ENCODE measurements around the gene RHOH. TPM values are rescaled to one million over a fixed set of nuclear protein-coding genes. Genes with fewer than 3 reads are reported as not detected.

Gene RHOH
- polyA plus RNA-seq, 3 donors = 0.34 to 0.92 (median 0.61) TPM

DNA sequence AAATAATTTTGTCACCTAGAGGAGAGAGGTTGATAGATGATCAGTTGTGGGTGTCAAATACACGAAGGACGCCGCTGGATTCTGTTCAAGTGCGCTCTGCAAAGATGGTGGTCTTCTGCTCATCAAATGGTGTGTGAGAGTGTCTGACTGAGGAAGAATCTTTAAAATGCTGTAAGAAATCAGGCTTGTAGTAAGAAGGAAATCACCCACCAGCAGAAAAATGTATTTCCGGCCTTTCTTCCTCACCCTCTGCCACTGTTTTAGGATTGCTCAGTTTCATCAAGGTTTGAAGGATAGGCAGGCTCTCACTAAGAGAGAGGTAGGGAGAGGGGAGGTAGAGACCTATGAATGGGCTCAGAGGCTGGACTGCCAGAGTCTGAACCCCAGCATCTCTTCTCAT, 28.7 kb downstream of the RHOH start:
- DNase-seq (ENCODE audit: extremely low read depth in 1 of 11, low read depth in 9 of 11, low spot score in 4 of 11) = no peak

DNA sequence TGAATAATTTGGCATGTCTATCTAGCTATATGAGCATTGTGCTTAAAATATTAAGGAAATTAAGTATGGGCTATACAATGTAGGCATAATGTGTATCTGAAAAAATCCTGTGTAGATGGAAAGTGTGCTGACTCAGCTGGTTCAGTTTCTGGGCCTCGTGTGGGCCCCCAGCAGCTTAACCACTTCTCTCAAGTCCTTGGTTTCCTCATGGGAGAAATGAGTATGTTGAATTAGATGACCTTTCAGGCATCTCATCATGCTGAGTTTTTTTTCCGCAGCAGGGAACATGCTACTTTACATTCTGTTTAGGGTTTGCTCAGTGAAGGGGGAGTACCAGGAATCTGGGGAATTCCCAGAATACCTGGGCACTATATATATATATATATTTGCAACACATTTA, 30.5 kb downstream of the RHOH start:
- no peak for DNase-seq (ENCODE audit: extremely low read depth in 1 of 11, low read depth in 9 of 11, low spot score in 4 of 11)

DNA sequence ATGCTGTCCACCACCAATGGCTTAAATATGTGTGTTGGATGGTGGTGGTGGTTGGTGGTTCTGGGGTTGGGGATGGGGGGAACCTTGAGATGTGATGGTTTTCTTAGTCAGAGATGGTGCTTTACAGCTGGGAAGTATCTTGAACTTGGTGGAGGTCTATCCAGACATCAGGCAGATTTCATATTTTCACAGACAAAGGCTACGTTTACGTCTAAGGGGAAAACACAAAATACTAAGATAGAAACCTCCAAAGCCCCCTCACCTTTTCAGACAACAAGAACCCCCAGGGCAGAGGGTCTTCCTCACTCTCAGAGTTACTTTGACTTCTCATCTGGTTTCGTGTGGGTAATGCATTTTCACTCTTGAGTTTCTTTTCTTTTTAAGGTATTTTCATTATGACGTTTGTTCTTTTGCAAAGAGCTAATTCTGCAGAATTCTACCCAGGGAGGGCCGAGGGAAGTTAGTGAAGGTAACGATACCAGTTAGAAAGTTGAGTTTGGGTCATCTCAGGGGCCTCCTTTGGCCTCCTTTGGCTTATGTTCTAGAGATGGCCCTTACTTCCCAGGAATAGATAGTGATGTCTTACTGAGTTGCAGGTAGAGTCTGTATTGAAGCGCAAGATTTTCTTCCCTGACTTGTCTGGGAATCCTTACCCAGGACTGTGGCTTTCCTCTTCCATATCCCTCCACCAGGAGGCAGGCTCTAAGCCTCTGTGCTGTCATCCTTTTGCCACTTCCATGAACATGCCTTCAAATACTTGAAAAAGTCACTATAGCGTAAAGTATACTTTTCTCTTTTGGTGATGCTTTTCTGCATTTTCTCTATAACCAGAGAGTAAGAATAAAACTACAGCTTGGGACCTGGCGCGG, 31.9 kb downstream of the RHOH start:
- DNase-seq (ENCODE audit: extremely low read depth in 1 of 11, low read depth in 9 of 11, low spot score in 4 of 11) = no peak

DNA sequence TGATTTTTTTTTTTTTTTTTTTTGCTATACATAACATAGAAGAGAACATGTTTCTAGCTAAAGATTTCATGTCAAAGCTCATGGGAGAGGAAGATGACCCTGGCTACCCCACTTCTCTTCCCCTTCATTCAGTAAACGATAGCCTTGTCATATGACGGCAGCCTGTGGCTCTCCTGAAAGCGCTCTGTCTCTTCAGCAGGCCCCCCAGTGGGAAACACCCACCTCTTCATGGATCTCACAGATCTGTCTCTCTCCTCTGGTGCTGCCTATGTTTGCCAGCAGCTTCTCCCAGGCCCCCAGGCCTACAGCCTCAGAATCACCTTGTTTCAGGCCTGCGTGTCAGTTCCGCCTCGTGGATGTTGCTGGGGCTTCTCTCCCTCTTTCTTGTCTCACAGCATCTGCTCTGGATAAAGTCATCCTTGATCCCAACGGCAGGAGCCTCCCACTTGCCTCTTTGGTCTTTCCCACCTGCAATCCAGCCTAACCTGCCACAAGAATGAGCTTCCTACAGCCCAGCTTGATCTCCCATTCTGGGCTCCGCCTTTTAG, 34.6 kb downstream of the RHOH start:
- no peak for DNase-seq (ENCODE audit: extremely low read depth in 1 of 11, low read depth in 9 of 11, low spot score in 4 of 11)

- no peak for DNase-seq (ENCODE audit: extremely low read depth in 1 of 11, low read depth in 9 of 11, low spot score in 4 of 11)
Observed at GRCh38 chr4:40232610-40233009, 35.8 kb downstream of the RHOH start.

- no peak for DNase-seq (ENCODE audit: extremely low read depth in 1 of 11, low read depth in 9 of 11, low spot score in 4 of 11)
Observed at GRCh38 chr4:40233227-40233626, 36.4 kb downstream of the RHOH start.

DNA sequence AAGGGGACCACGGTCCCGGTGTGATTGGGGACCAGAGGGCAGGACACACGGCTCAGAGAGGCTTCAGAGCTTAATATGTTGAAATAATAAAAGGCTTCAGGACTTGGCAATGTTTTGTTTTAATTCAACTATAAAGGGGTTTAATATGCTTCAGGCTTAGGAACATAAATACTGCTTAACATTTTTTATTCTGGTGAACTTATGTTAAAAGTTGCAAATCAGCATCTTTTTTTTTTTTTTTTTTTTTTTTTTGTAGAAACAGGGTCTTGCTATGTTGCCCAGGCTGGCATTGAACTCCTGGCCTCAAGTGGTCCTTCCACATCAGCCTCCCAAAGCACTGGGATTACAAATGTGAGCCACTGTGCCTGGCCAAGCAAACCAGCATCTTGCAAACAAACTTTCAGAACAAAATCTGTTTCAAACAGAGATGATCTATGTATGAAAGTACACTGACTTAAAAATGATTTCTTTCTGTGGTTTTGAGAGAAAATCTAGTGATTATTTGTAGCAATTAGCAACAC, 37.7 kb downstream of the RHOH start:
- no peak for DNase-seq (ENCODE audit: extremely low read depth in 1 of 11, low read depth in 9 of 11, low spot score in 4 of 11)

DNA sequence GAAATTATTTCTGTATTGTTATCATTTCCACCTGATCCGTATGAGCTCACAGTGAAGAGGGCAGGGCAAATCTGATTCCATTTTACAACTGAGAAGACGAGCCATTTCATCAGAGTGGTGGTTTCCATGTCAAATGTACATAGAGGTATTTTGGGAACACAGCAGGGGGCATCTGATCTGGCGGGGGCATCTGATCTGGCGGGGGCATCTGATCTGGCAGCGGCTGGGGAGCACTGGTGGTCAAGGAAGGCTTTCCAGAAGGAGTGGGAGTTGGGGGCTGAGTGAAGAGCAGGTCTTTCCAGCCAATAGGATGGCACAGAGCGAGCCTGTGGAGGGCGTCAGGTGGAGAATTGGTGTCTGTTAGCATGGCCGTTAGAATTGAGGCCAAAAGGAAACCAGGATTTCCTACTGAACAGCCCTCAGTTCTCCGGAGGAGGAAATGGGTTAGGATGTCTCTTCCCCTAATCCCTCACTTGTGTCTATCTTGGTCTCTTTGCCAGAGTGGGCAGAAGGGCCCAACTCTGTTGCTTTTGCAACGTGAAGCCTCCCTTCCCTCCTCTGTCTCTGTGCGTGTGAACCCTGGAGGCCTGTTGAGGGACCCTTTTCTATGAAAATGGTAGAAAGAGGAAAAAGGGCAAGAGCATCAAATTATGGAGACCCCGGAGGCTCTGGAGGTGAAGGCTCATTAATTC, 41.3 kb downstream of the RHOH start:
- no peak for DNase-seq (ENCODE audit: extremely low read depth in 1 of 11, low read depth in 9 of 11, low spot score in 4 of 11)

GRCh38 chr4:40238700-40239548, 42.1 kb downstream of the RHOH start:
- DNase-seq (ENCODE audit: extremely low read depth in 1 of 11, low read depth in 9 of 11, low spot score in 4 of 11) = no peak

DNA sequence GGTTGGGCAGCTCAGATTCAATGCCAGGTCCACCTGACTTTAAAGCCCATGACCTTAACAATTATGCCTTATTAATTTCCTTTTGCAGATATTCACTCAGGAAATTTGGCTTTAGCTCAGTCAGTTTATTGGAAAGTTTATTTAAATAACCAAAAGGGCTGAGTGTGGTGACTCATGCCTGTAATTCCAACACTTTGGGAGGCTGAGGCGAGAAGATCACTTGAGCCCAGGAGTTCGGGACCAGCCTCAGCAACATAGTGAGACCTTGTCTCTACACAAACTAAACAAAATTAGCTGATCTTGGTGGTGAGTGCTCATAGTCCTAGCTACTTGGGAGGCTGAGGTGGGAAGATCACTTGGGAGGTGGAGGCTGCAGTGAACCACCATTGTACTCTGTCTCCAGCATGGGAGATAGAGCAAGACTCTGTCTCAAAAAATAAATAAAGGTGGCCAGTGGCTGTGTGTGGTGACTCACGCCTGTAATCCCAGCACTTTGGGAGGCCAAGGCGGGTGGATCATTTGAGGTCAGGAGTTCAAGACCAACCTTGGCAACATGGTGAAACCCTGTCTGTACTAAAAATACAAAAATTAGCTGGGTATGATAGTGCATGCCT, 43.3 kb downstream of the RHOH start:
- DNase-seq (ENCODE audit: extremely low read depth in 1 of 11, low read depth in 9 of 11, low spot score in 4 of 11) = no peak

DNA sequence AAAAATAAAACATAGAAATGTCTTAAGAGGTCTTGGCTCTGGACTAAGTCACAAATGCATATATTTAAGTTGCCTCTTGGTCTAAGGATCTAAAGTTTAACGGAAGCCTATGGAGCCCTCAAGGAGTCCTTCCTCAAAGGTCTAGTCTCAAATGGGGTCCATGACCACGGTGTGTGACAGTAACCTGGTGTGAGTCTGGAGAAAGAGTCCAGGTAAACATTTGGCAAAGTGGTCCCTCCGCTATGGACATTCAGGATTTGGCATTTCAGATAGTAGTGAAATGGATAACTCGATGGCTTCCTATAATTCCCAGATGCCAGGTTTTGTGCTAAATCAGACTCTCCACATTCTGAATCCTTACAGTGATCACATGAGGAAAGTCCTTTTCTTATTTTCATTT, 44.2 kb downstream of the RHOH start:
- DNase-seq (ENCODE audit: extremely low read depth in 1 of 11, low read depth in 9 of 11, low spot score in 4 of 11) = no peak

GRCh38 chr4:40241941-40242340, 45.1 kb downstream of the RHOH start:
- DNase-seq (ENCODE audit: extremely low read depth in 1 of 11, low read depth in 9 of 11, low spot score in 4 of 11) = no peak

DNA sequence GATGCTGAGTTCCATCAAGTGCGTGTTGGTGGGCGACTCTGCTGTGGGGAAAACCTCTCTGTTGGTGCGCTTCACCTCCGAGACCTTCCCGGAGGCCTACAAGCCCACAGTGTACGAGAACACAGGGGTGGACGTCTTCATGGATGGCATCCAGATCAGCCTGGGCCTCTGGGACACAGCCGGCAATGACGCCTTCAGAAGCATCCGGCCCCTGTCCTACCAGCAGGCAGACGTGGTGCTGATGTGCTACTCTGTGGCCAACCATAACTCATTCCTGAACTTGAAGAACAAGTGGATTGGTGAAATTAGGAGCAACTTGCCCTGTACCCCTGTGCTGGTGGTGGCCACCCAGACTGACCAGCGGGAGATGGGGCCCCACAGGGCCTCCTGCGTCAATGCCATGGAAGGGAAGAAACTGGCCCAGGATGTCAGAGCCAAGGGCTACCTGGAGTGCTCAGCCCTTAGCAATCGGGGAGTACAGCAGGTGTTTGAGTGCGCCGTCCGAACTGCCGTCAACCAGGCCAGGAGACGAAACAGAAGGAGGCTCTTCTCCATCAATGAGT, 46.6 kb downstream of the RHOH start:
- no peak for DNase-seq (ENCODE audit: extremely low read depth in 1 of 11, low read depth in 9 of 11, low spot score in 4 of 11)

GRCh38 chr4:40244606-40245005, 47.8 kb downstream of the RHOH start:
- DNase-seq (ENCODE audit: extremely low read depth in 1 of 11, low read depth in 9 of 11, low spot score in 4 of 11) = no peak

DNA sequence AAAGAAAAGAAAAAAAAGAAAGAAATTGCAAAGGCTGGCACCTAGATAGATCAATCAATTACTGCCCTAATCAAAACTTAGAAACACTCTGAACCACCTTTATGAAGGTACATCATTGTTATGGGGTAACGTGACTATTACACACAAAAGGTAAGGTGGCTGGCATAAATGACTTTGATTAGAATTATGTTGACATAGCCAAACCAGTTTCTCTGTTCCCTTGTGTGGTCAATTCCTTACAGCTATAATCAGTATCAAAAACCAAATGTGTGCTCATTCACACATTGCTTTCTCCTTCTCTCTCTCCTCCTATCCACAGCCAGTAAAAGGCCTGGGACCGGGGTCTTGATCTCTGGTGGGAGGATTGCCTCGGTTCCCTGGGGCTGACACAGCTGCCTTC, 48.7 kb downstream of the RHOH start:
- DNase-seq (ENCODE audit: extremely low read depth in 1 of 11, low read depth in 9 of 11, low spot score in 4 of 11) = no peak

DNA sequence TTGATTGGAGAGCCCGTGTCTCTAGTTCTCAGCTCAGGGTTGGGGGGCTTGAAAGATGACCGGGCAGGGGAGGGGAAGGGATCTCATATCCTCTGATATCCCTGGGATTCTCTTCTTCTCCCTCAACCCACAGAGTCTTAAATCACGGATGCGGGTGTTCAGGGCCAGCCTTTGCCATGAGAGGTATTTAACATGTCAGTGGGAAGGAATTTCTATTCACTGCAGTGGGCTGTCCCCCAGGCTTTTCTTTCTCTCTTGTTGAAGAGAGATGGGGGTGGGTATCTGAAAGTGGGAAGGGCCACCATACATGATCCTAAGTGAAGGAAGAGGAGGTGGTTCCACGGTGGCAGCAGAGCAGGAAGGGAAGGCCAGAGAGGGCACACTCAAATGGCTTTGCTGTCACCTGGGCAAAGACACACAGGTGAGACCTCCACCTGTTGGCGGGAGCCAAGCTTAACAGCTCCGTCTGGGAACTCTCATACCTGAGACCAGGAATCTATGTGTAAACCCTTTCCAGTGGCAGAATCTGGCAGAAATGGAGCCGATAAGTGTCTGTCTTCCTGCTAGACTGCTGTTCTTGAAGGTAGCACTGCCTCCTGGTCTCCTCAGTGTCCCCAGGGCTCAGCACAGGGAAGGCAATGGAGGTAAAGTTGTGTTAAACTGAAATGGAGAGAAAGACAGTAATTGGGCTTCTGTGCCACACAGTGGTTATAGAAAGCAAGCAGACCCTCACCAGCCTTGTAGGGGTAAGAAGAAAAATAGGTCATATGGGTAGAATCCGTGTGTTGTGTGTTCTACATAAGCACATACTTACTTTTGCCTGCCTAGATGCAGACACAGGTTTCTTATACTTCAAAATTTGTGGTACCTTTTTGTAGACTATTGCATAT, 49.4 kb downstream of the RHOH start:
- peak in 2 of 11 donors; percentile 13 to 25 for DNase-seq (ENCODE audit: extremely low read depth in 1 of 11, low read depth in 9 of 11, low spot score in 4 of 11)

DNA sequence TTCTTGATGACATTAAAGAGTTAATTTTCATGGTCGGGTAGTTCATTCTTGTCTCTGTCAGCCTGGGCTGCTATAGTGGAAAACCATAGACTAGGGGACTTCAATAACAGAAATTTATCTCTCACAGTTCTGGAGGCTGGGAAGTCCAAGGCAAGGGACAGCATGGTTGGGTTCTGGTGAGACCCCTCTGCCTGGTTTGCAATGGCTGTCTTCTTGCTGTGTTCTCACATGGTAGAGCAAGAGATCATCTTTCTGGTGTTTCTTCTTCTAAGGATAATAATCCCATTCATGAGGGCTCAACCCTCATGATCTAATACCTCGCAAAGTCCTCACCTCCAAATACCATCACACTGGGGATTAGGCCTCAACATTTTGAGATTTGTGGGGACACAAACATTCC, 50.1 kb downstream of the RHOH start:
- DNase-seq (ENCODE audit: extremely low read depth in 1 of 11, low read depth in 9 of 11, low spot score in 4 of 11) = no peak

- no peak for DNase-seq (ENCODE audit: extremely low read depth in 1 of 11, low read depth in 9 of 11, low spot score in 4 of 11)
Observed at GRCh38 chr4:40247350-40247749, 50.5 kb downstream of the RHOH start.

All from renal cortex interstitium (tissue), 11 donors.